ENCODE results near the gene MMP25.

Gene MMP25

GRCh38 chr16:3059723-3060242 is 13.4 kb downstream of the MMP25 start:
- Histone ChIP-seq H3K9ac (ENCODE audit: insufficient read length, low read depth) (peak overlapping the region; percentile 78), H3K9me3 (ENCODE audit: insufficient read depth, low read length) (no peaks in the 10 kb centered on the region), H3K4me3 (ENCODE audit: insufficient read length, low read depth) (peak overlapping the region; percentile 78), H3K36me3 (ENCODE audit: insufficient read depth, insufficient read length, low read length) (peaks cover 17% of the 10 kb centered on the region), H3K27me3 (ENCODE audit: insufficient read depth, insufficient read length) (peaks cover 10% of the 10 kb centered on the region), H3K4me1 (ENCODE audit: insufficient read depth, insufficient read length) (peaks cover 17% of the 10 kb centered on the region)
- TF ChIP-seq SUZ12 (IDR thresholded peaks at IDR 0.05; ENCODE audit: extremely low read depth, insufficient read depth, insufficient read length) (no peak), ZNF274 (IDR thresholded peaks at IDR 0.05; ENCODE audit: low read depth, low read length) (no peak), YY1 (IDR thresholded peaks at IDR 0.05; ENCODE audit: insufficient read depth, insufficient read length) (no peak)
- no peak for DNase-seq (ENCODE audit: low read depth, low spot score)

- TF ChIP-seq YY1 (IDR thresholded peaks at IDR 0.05; ENCODE audit: insufficient read depth, insufficient read length): no peak
- TF ChIP-seq SUZ12 (IDR thresholded peaks at IDR 0.05; ENCODE audit: extremely low read depth, insufficient read depth, insufficient read length): no peak
- TF ChIP-seq ZNF274 (IDR thresholded peaks at IDR 0.05; ENCODE audit: low read depth, low read length): no peak
- H3K27me3 ChIP-seq (ENCODE audit: insufficient read depth, insufficient read length): peaks cover 10% of the 10 kb centered on the region
- no peak for DNase-seq (ENCODE audit: low read depth, low spot score)
- peaks cover 18% of the 10 kb centered on the region for H3K4me1 ChIP-seq (ENCODE audit: insufficient read depth, insufficient read length)
- no peaks in the 10 kb centered on the region for H3K9me3 ChIP-seq (ENCODE audit: insufficient read depth, low read length)
- no peak overlapping the region for H3K4me3 ChIP-seq (ENCODE audit: insufficient read length, low read depth)
- peaks cover 9% of the 10 kb centered on the region for H3K36me3 ChIP-seq (ENCODE audit: insufficient read depth, insufficient read length, low read length)
- H3K9ac ChIP-seq (ENCODE audit: insufficient read length, low read depth): no peak overlapping the region
Measured at GRCh38 chr16:3060339-3061127, 14.2 kb downstream of the MMP25 start.

GRCh38 chr16:3062553-3062952 is 16.2 kb downstream of the MMP25 start:
- peaks cover 16% of the 10 kb centered on the region for H3K4me1 ChIP-seq (ENCODE audit: insufficient read depth, insufficient read length)
- no peaks in the 10 kb centered on the region for H3K9me3 ChIP-seq (ENCODE audit: insufficient read depth, low read length)
- no peak overlapping the region for H3K4me3 ChIP-seq (ENCODE audit: insufficient read length, low read depth)
- no peak overlapping the region for H3K9ac ChIP-seq (ENCODE audit: insufficient read length, low read depth)
- peaks cover 6% of the 10 kb centered on the region for H3K36me3 ChIP-seq (ENCODE audit: insufficient read depth, insufficient read length, low read length)
- TF ChIP-seq YY1 (IDR thresholded peaks at IDR 0.05; ENCODE audit: insufficient read depth, insufficient read length) (no peak), ZNF274 (IDR thresholded peaks at IDR 0.05; ENCODE audit: low read depth, low read length) (no peak), SUZ12 (IDR thresholded peaks at IDR 0.05; ENCODE audit: extremely low read depth, insufficient read depth, insufficient read length) (no peak)
- DNase-seq (ENCODE audit: low read depth, low spot score): no peak
- H3K27me3 ChIP-seq (ENCODE audit: insufficient read depth, insufficient read length): peaks cover 10% of the 10 kb centered on the region

- peaks cover 13% of the 10 kb centered on the region for H3K4me1 ChIP-seq (ENCODE audit: insufficient read depth, insufficient read length)
- no peak overlapping the region for H3K4me3 ChIP-seq (ENCODE audit: insufficient read length, low read depth)
- no peak overlapping the region for H3K9ac ChIP-seq (ENCODE audit: insufficient read length, low read depth)
- DNase-seq (ENCODE audit: low read depth, low spot score): peak; percentile 49
- H3K9me3 ChIP-seq (ENCODE audit: insufficient read depth, low read length): no peaks in the 10 kb centered on the region
- H3K36me3 ChIP-seq (ENCODE audit: insufficient read depth, insufficient read length, low read length): peaks cover 17% of the 10 kb centered on the region
- TF ChIP-seq SUZ12 (IDR thresholded peaks at IDR 0.05; ENCODE audit: extremely low read depth, insufficient read depth, insufficient read length): no peak
- H3K27me3 ChIP-seq (ENCODE audit: insufficient read depth, insufficient read length): peaks cover 10% of the 10 kb centered on the region
Measured at GRCh38 chr16:3063625-3064386, 17.4 kb downstream of the MMP25 start.

GRCh38 chr16:3065069-3065741 is 18.8 kb downstream of the MMP25 start, which contains the start of gene IL32:
Gene IL32, plus strand, starts transcription at chr16:3065640. Its CDS starts 172 bp downstream, at chr16:3065812.
- TF ChIP-seq YY1 (IDR thresholded peaks at IDR 0.05; ENCODE audit: insufficient read depth, insufficient read length) (no peak), ZNF274 (IDR thresholded peaks at IDR 0.05; ENCODE audit: low read depth, low read length) (no peak), SUZ12 (IDR thresholded peaks at IDR 0.05; ENCODE audit: extremely low read depth, insufficient read depth, insufficient read length) (no peak)
- Histone ChIP-seq H3K9ac (ENCODE audit: insufficient read length, low read depth) (no peak within 1 kb of the TSS), H3K27me3 (ENCODE audit: insufficient read depth, insufficient read length) (peaks cover 4% of the 10 kb centered on the region), H3K4me1 (ENCODE audit: insufficient read depth, insufficient read length) (peaks cover 8% of the 10 kb centered on the region), H3K36me3 (ENCODE audit: insufficient read depth, insufficient read length, low read length) (peaks cover 20% of the 10 kb centered on the region), H3K9me3 (ENCODE audit: insufficient read depth, low read length) (no peaks in the 10 kb centered on the region), H3K4me3 (ENCODE audit: insufficient read length, low read depth) (no peak within 1 kb of the TSS)
- DNase-seq (ENCODE audit: low read depth, low spot score): no peak

GRCh38 chr16:3065742-3066439 is 19.5 kb downstream of the MMP25 start:
- DNase-seq (ENCODE audit: low read depth, low spot score): no peak

More at GRCh38 chr16:3065742-3066439, 19.5 kb downstream of the MMP25 start:
- H3K4me3 ChIP-seq (ENCODE audit: insufficient read length, low read depth): no peak overlapping the region
- H3K27me3 ChIP-seq (ENCODE audit: insufficient read depth, insufficient read length): no peaks in the 10 kb centered on the region
- no peak overlapping the region for H3K9ac ChIP-seq (ENCODE audit: insufficient read length, low read depth)
- no peaks in the 10 kb centered on the region for H3K9me3 ChIP-seq (ENCODE audit: insufficient read depth, low read length)
- no peak for TF ChIP-seq ZNF274 (IDR thresholded peaks at IDR 0.05; ENCODE audit: low read depth, low read length)
- TF ChIP-seq SUZ12 (IDR thresholded peaks at IDR 0.05; ENCODE audit: extremely low read depth, insufficient read depth, insufficient read length): no peak
- no peak for TF ChIP-seq YY1 (IDR thresholded peaks at IDR 0.05; ENCODE audit: insufficient read depth, insufficient read length)
- H3K4me1 ChIP-seq (ENCODE audit: insufficient read depth, insufficient read length): peaks cover 8% of the 10 kb centered on the region
- H3K36me3 ChIP-seq (ENCODE audit: insufficient read depth, insufficient read length, low read length): peaks cover 20% of the 10 kb centered on the region
